Erythroblast (primary cell): ENCODE results near the gene CDK11B.

Experiments
- GATA1 ChIP-seq: IDR thresholded peaks from 2 replicates; pipeline ENCODE4 v1.6.1; 2011; ENCODE audit warnings: low read depth, mild to moderate bottlenecking, control low read depth, low read length, moderate library complexity
- POLR2A ChIP-seq: IDR thresholded peaks from 2 replicates; pipeline ENCODE4 v1.6.1; 2011; ENCODE audit warnings: mild to moderate bottlenecking, low read length

DNA sequence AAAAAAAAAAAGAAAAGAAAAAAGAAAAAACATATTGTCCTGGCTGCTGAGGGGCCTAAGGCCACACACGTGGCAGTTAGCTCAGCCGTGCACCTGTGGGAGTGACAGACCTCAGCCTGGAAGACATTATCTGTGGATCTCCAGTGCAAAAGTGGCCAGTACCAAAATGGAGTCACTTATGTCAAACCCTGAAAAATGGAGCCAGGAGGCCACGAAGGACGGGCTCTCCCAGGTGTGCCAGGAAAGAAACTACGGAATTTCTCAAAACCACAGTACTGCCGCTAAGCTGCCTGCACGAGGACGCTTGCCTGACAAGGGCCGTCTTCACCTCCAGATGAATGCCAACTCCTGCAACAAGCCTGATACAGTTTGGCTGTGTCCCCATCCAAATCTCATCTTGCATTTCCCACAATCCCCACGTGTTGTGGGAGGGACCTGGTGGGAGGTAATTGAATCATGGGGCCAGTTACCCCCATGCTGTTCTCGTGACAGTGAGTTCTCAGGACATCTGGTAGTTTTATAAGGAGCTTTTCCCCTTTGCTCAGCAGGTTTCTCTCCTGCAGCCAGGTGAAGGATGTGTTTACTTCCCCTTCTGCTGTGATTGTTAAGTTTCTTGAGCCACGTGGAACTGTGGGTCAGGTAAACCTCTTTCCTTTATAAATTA lies 48.9 kb downstream of the CDK11B start:
- no peak for TF ChIP-seq POLR2A
- TF ChIP-seq GATA1: no peak
